AG09319 (cell line): Measurements from ENCODE around the gene USP7.

Experiments used
- DNase-seq: peaks from one replicate; pipeline ENCODE4 v3.0.0-alpha.2; 2010; ENCODE audit warnings: low read depth; ENCODE audit errors: extremely low read depth
- TF ChIP-seq, protein P1 (sequence below): IDR thresholded peaks from 2 replicates; pipeline ENCODE4 v1.5.1; 2011; ENCODE audit warnings: low read depth, mild to moderate bottlenecking, inconsistent platforms, low read length, moderate library complexity

The USP7 gene

DNA sequence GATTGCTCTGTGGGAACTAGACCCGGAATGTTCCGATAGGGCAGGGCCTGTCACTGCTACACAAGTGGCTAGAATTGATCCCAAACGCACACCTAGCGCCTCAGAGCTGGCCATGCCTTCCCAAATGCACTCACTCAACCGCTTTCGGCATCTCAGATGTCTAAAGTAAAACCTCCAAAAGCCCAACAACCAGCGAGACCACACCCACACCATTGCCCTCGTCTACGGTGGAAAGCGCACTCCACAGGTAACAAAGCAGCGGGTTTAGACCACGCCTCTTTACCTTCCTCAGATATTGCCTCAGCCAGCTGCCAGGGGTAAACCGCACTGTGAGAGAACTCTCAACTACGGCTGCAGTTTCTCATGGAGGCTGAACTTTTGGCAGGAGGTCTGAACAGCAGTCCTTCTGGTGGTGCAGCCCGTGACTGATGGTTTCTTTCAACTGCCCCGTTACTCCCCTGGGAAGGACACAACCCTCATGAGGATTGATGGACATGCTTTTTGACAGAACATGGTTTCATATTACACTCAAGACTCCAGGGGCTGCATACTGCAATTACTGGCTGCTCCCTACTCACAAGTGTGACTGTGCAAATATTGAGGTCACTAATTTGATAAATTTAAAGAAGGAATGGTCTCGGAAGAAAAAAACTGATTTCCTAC, 34.5 kb downstream of the USP7 start:
- TF ChIP-seq, protein P1, sequence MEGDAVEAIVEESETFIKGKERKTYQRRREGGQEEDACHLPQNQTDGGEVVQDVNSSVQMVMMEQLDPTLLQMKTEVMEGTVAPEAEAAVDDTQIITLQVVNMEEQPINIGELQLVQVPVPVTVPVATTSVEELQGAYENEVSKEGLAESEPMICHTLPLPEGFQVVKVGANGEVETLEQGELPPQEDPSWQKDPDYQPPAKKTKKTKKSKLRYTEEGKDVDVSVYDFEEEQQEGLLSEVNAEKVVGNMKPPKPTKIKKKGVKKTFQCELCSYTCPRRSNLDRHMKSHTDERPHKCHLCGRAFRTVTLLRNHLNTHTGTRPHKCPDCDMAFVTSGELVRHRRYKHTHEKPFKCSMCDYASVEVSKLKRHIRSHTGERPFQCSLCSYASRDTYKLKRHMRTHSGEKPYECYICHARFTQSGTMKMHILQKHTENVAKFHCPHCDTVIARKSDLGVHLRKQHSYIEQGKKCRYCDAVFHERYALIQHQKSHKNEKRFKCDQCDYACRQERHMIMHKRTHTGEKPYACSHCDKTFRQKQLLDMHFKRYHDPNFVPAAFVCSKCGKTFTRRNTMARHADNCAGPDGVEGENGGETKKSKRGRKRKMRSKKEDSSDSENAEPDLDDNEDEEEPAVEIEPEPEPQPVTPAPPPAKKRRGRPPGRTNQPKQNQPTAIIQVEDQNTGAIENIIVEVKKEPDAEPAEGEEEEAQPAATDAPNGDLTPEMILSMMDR = no peak
- no peak for DNase-seq

DNA sequence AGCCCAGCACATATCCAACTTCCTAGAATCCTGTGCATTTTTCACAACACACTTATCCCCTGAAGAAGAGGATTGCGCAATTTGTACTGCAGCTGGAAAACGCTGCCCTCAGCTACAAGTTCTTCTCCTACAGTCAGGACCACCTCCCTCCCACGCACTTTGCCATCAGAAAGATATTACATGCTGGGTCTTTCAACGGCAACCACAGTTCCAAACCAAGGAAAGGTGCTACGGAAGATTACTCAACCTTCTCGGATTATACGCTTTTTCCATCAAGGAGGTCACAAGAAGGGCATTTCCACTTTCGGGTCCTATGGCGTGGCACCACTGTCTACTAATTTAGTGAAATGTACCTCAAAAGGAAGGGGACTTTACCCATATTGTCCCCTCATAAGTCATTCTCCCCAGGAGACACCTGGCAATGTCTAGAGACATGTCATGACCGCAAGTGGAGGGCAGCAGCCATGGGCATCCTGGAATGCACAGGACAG, 35.2 kb downstream of the USP7 start:
- TF ChIP-seq, protein P1 = no peak
- no peak for DNase-seq

DNA sequence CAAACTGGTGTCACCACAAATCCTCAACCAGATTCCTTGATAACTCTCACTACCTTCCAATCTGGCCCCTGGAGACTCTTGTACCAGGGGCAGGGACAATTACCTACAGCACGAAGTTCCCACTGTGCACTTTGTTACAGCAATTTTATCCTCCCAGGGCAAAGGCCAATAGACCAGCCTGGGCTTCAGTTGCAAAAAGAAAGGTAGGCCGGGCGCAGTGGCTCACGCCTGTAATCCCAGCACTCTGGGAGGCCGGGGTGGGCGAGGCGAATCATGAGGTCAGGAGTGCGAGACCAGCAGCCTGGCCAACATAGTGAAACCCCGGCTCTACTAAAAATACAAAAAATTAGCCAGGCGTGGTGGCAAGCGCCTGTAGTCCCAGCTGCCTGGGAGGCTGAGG, 36.9 kb downstream of the USP7 start:
- TF ChIP-seq, protein P1 = no peak
- DNase-seq = no peak

DNA sequence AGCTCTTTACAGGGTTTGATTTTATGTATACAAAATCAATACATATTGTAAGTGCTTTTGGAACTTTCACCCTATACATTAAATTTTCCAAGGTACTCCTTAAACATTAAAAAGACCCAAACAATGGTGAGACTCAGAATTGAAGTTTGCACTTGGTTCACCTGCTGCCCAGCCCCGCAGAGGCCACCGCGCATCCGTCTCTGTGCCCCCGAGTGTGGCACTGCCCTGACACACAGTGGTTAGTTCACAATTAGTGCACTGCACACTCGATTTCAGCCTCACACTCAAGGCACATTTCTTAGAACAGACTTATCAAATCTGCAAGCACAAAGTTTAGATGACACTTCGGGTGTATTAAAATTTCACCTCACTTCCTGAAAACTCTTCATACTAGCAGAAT, 38.3 kb downstream of the USP7 start:
- no peak for DNase-seq
- TF ChIP-seq, protein P1 = no peak

DNA sequence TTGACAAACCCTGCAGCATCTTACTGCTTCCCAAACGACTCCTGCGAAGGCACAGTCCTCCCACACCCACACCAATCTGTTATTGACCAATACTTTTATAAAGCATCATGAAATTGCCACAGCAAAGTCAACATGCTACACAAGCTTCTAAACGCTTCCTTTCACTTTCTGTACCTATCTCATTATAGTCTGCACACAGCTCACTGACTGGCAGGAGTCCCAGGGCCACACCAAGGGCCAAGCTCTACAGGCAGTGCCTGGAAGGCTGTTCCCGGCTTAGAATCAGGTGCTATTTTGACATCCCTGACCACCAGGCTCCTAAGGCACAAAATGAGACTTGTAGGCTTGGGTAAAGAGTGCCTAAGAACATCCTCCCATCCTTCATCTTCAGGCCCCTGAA, 39.5 kb downstream of the USP7 start:
- TF ChIP-seq, protein P1 = no peak
- no peak for DNase-seq

DNA sequence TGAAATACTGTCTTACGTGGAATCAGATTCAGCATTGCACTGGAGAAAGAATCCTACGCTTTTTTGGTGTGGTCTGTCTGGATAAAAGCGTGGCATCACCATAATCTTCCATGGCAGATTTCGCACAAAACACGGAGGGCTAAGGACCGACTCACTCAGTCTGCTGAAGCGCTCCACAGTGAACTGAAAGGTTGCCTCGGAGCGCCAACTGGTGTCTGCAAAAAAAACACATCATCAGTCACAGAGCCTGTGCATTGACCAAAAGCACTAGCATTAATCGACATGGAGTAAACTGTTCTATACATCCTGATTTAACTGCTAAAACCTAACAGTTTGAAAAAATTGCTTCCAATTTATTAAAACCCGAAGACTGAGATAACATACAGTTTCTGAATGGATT, 40.5 kb downstream of the USP7 start:
- no peak for DNase-seq
- TF ChIP-seq, protein P1 = no peak

DNA sequence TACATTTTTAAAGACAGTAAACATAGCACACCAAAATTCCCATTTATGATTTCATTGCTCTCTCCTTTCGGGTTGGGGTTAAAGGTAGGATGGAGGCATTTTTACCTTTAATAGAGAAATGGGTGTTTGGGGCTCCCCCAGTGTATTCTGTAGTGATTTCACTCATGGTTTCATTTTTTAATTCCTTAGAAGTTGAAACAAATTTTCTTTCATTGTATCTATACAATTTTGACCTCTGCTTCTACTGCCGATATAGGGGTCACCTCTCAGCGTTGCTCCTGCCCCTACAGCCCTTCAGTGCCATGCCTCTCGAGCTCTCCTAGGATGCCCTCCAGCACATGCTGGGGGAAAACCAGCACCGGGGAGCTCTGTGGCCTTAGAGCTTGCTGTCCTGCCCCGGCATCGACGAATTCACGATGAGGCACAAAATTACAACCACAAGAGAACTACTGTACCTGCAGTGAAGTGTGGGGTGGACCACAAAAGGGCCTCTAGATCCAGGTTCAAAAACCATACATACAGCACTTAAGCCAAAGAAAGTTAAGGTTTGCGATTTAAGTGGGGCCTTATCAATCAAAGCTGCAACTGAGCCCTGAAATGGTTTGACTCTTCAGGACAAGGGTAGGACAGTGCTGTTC, 42.2 kb downstream of the USP7 start:
- TF ChIP-seq, protein P1 = no peak
- DNase-seq = no peak
